HepG2 (cell line): ENCODE data around the gene AGPAT2. TPM values are rescaled to one million over a fixed set of nuclear protein-coding genes. Genes with fewer than 3 reads are reported as not detected.

ENCODE experiments used
- ATAC-seq: fragments of 200-7000 bp; cut with Tn5 transposase; 3 replicates; pipeline ENCODE4 v1.9.1; 2020; ENCODE audit warnings: mild to moderate bottlenecking, moderate library complexity
- BruUV-seq: library from RNA; stranded (reverse); fragments of 400-500 nt; replicated peaks from 2 replicates; lab custom pipeline; 2021; lab: Mats Ljungman, UMichigan
- CTCF ChIA-PET: fragments of 300-600 bp; formaldehyde crosslinking; extraction: SDS; loops from one replicate; lab custom pipeline; 2021; ENCODE audit warnings: low total read pairs, inconsistent platforms, low intra/inter-chr PET ratio; lab: Yijun Ruan, JAX
- POLR2A ChIA-PET: fragments of 350-600 bp; sonication (Branson Sonifier 250); formaldehyde crosslinking; loops from one replicate; lab custom pipeline; 2020; ENCODE audit warnings: antibody characterized with exemption, inconsistent platforms; lab: Yijun Ruan, JAX
- DNase-seq: peaks from one replicate; pipeline ENCODE4 v3.0.0-alpha.2; 2015; ENCODE audit warnings: low spot score
- FAIRE-seq: peaks from 3 replicates; lab custom pipeline; 2011; peaks lifted over from hg19 to GRCh38; lab: Jason Lieb, UNC
- H2AFZ ChIP-seq: one replicate; pipeline ENCODE4 v1.6.1; 2011; ENCODE audit warnings: low read length, inconsistent platforms
- H3K27ac ChIP-seq: fragments of 300-600 bp; 3 replicates; pipeline ENCODE4 v1.8.0; 2011; ENCODE audit warnings: mixed run types, mild to moderate bottlenecking, mixed read lengths, low read length, inconsistent platforms; ENCODE audit not compliant: insufficient read depth; ENCODE audit errors: extremely low read length
- H3K27me3 ChIP-seq, 2 experiments: fragments of 200-600 bp in 1 of 2; 2 replicates in 1 of 2; 3 replicates in 1 of 2; pipeline versions ENCODE4 v1.6.0 to v1.8.0; 2011; ENCODE audit warnings: low read length in 2 of 2, mild to moderate bottlenecking in 2 of 2, moderate library complexity in 2 of 2, inconsistent platforms in 1 of 2; ENCODE audit not compliant: insufficient read depth in 2 of 2, control insufficient read depth in 1 of 2
- H3K36me3 ChIP-seq, 2 experiments: fragments of 200-600 bp in 1 of 2; replicated peaks in 1 of 2; 2 replicates in 1 of 2; 3 replicates in 1 of 2; pipeline versions ENCODE4 v1.5.1 to v1.8.0; 2011; ENCODE audit warnings: low read length in 2 of 2, inconsistent platforms in 1 of 2; ENCODE audit not compliant: insufficient read depth in 2 of 2, control insufficient read depth in 1 of 2
- H3K4me1 ChIP-seq: 2 replicates; pipeline ENCODE4 v1.5.1; 2012; ENCODE audit warnings: low read length, inconsistent platforms; ENCODE audit not compliant: insufficient read depth
- H3K4me2 ChIP-seq: 2 replicates; pipeline ENCODE4 v1.6.0; 2011; ENCODE audit warnings: low read depth, low read length, inconsistent platforms
- H3K4me3 ChIP-seq, 3 experiments: fragments of 200-600 bp in 1 of 3; sonication (generic), shearing (Covaris generic) in 1 of 3; replicated peaks in 1 of 3; 2 replicates each; pipeline ENCODE4 v1.5.1; 2011 to 2016; ENCODE audit warnings: low read length in 3 of 3, inconsistent platforms in 2 of 3, low read depth in 2 of 3, mild to moderate bottlenecking in 2 of 3, control low read depth in 1 of 3, mixed read lengths in 1 of 3; ENCODE audit not compliant: insufficient read depth in 1 of 3
- H3K79me2 ChIP-seq: one replicate; pipeline ENCODE4 v1.6.1; 2011; ENCODE audit warnings: low read length, inconsistent platforms; ENCODE audit not compliant: insufficient read depth
- H3K9ac ChIP-seq: 2 replicates; pipeline ENCODE4 v1.6.0; 2011; ENCODE audit warnings: mild to moderate bottlenecking, low read depth, low read length, inconsistent platforms; ENCODE audit not compliant: insufficient read depth
- H3K9me3 ChIP-seq: 2 replicates; pipeline ENCODE4 v1.5.1; 2012; ENCODE audit warnings: mild to moderate bottlenecking, low read length
- H4K20me1 ChIP-seq: 2 replicates; pipeline ENCODE4 v1.6.0; 2011; ENCODE audit warnings: inconsistent platforms, mild to moderate bottlenecking, low read length, moderate library complexity; ENCODE audit not compliant: insufficient read depth
- HHEX ChIP-seq: IDR thresholded peaks from 2 replicates; pipeline ENCODE4 v1.6.1; 2016; ENCODE audit warnings: control low read depth
- PITX1 ChIP-seq: sonication (generic); formaldehyde crosslinking; IDR thresholded peaks from 2 replicates; pipeline ENCODE4 v1.5.1; 2020; ENCODE audit warnings: mild to moderate bottlenecking, missing genetic modification reagents
- RAD21 ChIP-seq: fragments of 450-650 bp; formaldehyde crosslinking; IDR thresholded peaks from 2 replicates; pipeline ENCODE4 v1.5.0; 2020; ENCODE audit warnings: mild to moderate bottlenecking
- STAG1 ChIP-seq: sonication (generic); formaldehyde crosslinking; IDR thresholded peaks from 2 replicates; pipeline ENCODE4 v1.4.0; 2020; ENCODE audit warnings: missing genetic modification reagents
- TP53 ChIP-seq: sonication (generic); formaldehyde crosslinking; conservative IDR thresholded peaks from 2 replicates; pipeline ENCODE4 v1.4.0; 2020; ENCODE audit warnings: missing genetic modification reagents
- ZBTB40 ChIP-seq, 2 experiments: fragments of 450-650 bp in 1 of 2; sonication (generic) in 1 of 2; formaldehyde crosslinking in 1 of 2; IDR thresholded peaks; 2 replicates each; pipeline versions ENCODE4 v1.6.1 to v1.8.0; 2016 to 2022; ENCODE audit warnings: antibody characterized with exemption in 1 of 2, mild to moderate bottlenecking in 1 of 2, missing genetic modification reagents in 1 of 2
- WGBS: methylation state at CpG from one replicate; pipeline ENCODE4 v1.1.6; 2017; ENCODE audit warnings: low lambda C conversion rate; 5-methylcytosine and 5-hydroxymethylcytosine counted together
- in situ Hi-C: cut with HindIII; loops from 2 replicates; pipeline ENCODE4 v1.10.0; 2017; ENCODE audit warnings: low pct_unique_long_range_greater_than_20kb; ENCODE audit not compliant: extremely low pct_ligation_motif_present
- intact Hi-C: fragments of 100-400 bp; cut with micrococcal nuclease; formaldehyde crosslinking; loops from one replicate; pipeline ENCODE4 v1.10.0; 2022; ENCODE audit not compliant: unreplicated experiment
- polyA plus RNA-seq, 8 experiments: library from polyadenylated mRNA; depleted of rRNA in 3 of 8; stranded (reverse) in 7 of 8; unstranded in 1 of 8; fragments of >200 nt; fragmentation: Illumina TruSeq in 4 of 8; extraction: Trizol in 4 of 8; gene quantifications; 2 replicates each; pipeline versions ENCODE4 v1.2.1 to v1.2.3, GENCODE V29; 2011 to 2016; ENCODE audit warnings: low read depth in 4 of 8, missing spikeins in 1 of 8, mixed read lengths in 1 of 8; ENCODE audit not compliant: insufficient read depth in 1 of 8
- total RNA-seq, 5 experiments: library from RNA; depleted of rRNA; stranded (reverse); fragments of >200 nt; fragmentation: Illumina TruSeq; extraction: Trizol; gene quantifications; 2 replicates each; pipeline ENCODE4 v1.2.3, GENCODE V29; 2016; ENCODE audit warnings: low read depth in 1 of 5
- TF ChIP-seq, protein P1 (sequence below): sonication (generic); formaldehyde crosslinking; IDR thresholded peaks from 2 replicates; pipeline ENCODE4 v1.4.0; 2020; ENCODE audit warnings: missing genetic modification reagents

The AGPAT2 gene
- total and polyA plus RNA-seq, 2 of the 13 experiments (the other 11 are each of a cell fraction or from before 2014, with no cell fraction given), result 3.9 to 25.8 TPM

DNA sequence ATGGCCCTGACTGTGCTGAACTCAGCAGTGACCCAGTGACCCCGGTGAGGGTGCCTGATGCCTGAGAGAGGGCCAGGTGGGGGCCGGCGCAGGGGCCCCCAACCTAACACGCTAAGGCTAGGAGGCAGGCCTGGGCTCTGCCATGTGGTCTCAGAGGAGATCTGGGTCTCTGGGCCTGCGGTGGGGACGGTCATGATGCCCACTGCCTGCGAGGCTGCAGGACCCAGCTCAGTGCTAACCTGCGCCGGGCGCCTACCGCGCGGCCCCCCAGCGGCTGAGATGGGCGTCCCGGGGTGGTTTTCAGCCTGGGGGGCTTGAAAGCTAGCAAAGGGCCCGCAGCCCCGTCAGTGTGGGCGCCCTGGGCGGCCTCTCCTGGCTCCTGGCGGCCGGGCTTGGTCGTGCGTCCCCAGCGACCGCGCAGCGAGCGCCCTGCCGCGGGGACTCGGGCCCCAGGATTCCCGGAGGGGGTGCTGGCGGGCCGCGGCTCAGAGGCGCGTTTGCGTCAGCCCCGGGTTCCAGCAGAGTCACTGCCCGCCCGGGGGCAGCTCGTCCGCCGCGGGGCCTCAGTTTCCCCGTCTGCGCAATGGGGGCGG is 22.1 kb downstream of the AGPAT2 start (continued):
- TF ChIP-seq RAD21, result 0 out of 2 replicates have a peak, but pooled peaks have one; percentile 37

GRCh38 chr9:136664000-136664915 is 23.0 kb downstream of the AGPAT2 start:
- no peak overlapping the region for H2AFZ ChIP-seq
- ChIA-PET POLR2A (no interaction called here), CTCF (no interaction called here)
- 0 out of 2 replicates have a peak, but pooled peaks cover 3% of the 10 kb centered on the region for H4K20me1 ChIP-seq
- no TSS peak for BruUV-seq
- WGBS, result 63% methylated on average over 8 of the region's 27 CpGs
- peaks cover 28 to 87% of the 10 kb centered on the region in 2 experiments; a peak in 4 of 5 replicates for H3K27me3 ChIP-seq
- no peaks in the 10 kb centered on the region for H3K36me3 ChIP-seq
- H3K4me3 ChIP-seq, result peak overlapping the region in 1 of 3 experiments; percentile 62; a peak in 1 of 6 replicates
- ATAC-seq (no peak), FAIRE-seq (no peak), DNase-seq (no peak)
- intact Hi-C loops (no loop called here), in situ Hi-C loops (no loop called here)
- H3K9me3 ChIP-seq, result no peaks in the 10 kb centered on the region
- H3K9ac ChIP-seq, result no peak overlapping the region
- no peak overlapping the region for H3K27ac ChIP-seq
- H3K79me2 ChIP-seq, result no peaks in the 10 kb centered on the region
- H3K4me2 ChIP-seq, result peak overlapping the region; percentile 62; the same call in 1 of the 2 replicates
- peaks cover 10% of the 10 kb centered on the region for H3K4me1 ChIP-seq
- TF ChIP-seq TP53 (CRISPR knock-in tag) (no peak), STAG1 (CRISPR knock-in tag) (no peak), ZBTB40 (IDR thresholded peaks at IDR 0.05) (no peak), ZBTB40 (CRISPR knock-in tag; IDR thresholded peaks at IDR 0.05) (no peak), HHEX (CRISPR knock-in tag) (no peak), PITX1 (no peak)
- TF ChIP-seq, protein P1, sequence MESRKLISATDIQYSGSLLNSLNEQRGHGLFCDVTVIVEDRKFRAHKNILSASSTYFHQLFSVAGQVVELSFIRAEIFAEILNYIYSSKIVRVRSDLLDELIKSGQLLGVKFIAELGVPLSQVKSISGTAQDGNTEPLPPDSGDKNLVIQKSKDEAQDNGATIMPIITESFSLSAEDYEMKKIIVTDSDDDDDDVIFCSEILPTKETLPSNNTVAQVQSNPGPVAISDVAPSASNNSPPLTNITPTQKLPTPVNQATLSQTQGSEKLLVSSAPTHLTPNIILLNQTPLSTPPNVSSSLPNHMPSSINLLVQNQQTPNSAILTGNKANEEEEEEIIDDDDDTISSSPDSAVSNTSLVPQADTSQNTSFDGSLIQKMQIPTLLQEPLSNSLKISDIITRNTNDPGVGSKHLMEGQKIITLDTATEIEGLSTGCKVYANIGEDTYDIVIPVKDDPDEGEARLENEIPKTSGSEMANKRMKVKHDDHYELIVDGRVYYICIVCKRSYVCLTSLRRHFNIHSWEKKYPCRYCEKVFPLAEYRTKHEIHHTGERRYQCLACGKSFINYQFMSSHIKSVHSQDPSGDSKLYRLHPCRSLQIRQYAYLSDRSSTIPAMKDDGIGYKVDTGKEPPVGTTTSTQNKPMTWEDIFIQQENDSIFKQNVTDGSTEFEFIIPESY (CRISPR knock-in tag), result no peak
